Measurements from ENCODE around the gene CLMN. TPM values are rescaled to one million over a fixed set of nuclear protein-coding genes. Genes with fewer than 3 reads are reported as not detected.

Gene CLMN
- total and polyA plus RNA-seq, 2 of the 13 experiments (the other 11 are each of a cell fraction or from before 2014, with no cell fraction given) = 15.1 to 16.7 TPM

- Histone ChIP-seq H3K9me3 (ENCODE audit: low read length) (no peaks in the 10 kb centered on the region), H3K27me3 (ENCODE audit: control insufficient read depth in 1 of 2, insufficient read depth in 2 of 2, low read length in 2 of 2) (peaks cover 2 to 24% of the 10 kb centered on the region in 2 experiments), H3K9ac (ENCODE audit: insufficient read depth, low read depth, low read length) (no peak overlapping the region), H3K27ac (ENCODE audit: extremely low read length, insufficient read depth, low read length) (no peak overlapping the region), H2AFZ (ENCODE audit: low read length) (no peak overlapping the region), H3K4me3 (replicated peaks in 1 of 3; ENCODE audit: insufficient read depth in 1 of 3, low read depth in 2 of 3, low read length in 3 of 3) (no peak overlapping the region), H4K20me1 (ENCODE audit: insufficient read depth, low read length) (no peaks in the 10 kb centered on the region), H3K4me2 (ENCODE audit: low read depth, low read length) (no peak overlapping the region), H3K36me3 (replicated peaks in 1 of 2; ENCODE audit: control insufficient read depth in 1 of 2, insufficient read depth in 2 of 2, low read length in 2 of 2) (no peaks in the 10 kb centered on the region), H3K4me1 (ENCODE audit: insufficient read depth, low read length) (peaks cover 39% of the 10 kb centered on the region), H3K79me2 (ENCODE audit: insufficient read depth, low read length) (no peaks in the 10 kb centered on the region)
- no TSS peak for BruUV-seq (replicated peaks)
- TF ChIP-seq ZNF350 (CRISPR knock-in tag; IDR thresholded peaks at IDR 0.05; ENCODE audit: borderline replicate concordance, low read depth) (no peak), REPIN1 (CRISPR knock-in tag; IDR thresholded peaks at IDR 0.05; ENCODE audit: borderline replicate concordance, low read depth) (no peak), ZNF431 (CRISPR knock-in tag; IDR thresholded peaks at IDR 0.05; ENCODE audit: borderline replicate concordance, low read depth) (no peak), DMTF1 (CRISPR knock-in tag; IDR thresholded peaks at IDR 0.05) (no peak), GTF3A (CRISPR knock-in tag; conservative IDR thresholded peaks at IDR 0.05) (no peak), SKI (IDR thresholded peaks at IDR 0.05; ENCODE audit: partially characterized antibody) (no peak), PREB (CRISPR knock-in tag; IDR thresholded peaks at IDR 0.05) (no peak), TBP (CRISPR knock-in tag; IDR thresholded peaks at IDR 0.05) (no peak), ZNF253 (CRISPR knock-in tag; IDR thresholded peaks at IDR 0.05; ENCODE audit: borderline replicate concordance) (no peak), ZNF337 (CRISPR knock-in tag; IDR thresholded peaks at IDR 0.05; ENCODE audit: borderline replicate concordance, low read depth) (no peak), MTA3 (CRISPR knock-in tag; IDR thresholded peaks at IDR 0.05) (no peak), YY1 (IDR thresholded peaks at IDR 0.05; ENCODE audit: insufficient read depth, insufficient replicate concordance, low read depth, low read length) (no peak), ZNF383 (CRISPR knock-in tag; IDR thresholded peaks at IDR 0.05; ENCODE audit: borderline replicate concordance) (no peak), CHD2 (IDR thresholded peaks at IDR 0.05; ENCODE audit: low read depth, low read length) (no peak), RFX5 (IDR thresholded peaks at IDR 0.05; ENCODE audit: low read depth, low read length) (no peak)
- TF ChIP-seq, protein P1, sequence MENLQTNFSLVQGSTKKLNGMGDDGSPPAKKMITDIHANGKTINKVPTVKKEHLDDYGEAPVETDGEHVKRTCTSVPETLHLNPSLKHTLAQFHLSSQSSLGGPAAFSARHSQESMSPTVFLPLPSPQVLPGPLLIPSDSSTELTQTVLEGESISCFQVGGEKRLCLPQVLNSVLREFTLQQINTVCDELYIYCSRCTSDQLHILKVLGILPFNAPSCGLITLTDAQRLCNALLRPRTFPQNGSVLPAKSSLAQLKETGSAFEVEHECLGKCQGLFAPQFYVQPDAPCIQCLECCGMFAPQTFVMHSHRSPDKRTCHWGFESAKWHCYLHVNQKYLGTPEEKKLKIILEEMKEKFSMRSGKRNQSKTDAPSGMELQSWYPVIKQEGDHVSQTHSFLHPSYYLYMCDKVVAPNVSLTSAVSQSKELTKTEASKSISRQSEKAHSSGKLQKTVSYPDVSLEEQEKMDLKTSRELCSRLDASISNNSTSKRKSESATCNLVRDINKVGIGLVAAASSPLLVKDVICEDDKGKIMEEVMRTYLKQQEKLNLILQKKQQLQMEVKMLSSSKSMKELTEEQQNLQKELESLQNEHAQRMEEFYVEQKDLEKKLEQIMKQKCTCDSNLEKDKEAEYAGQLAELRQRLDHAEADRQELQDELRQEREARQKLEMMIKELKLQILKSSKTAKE (CRISPR knock-in tag; IDR thresholded peaks at IDR 0.05; ENCODE audit: borderline replicate concordance) = no peak
- TF ChIP-seq, protein P2, sequence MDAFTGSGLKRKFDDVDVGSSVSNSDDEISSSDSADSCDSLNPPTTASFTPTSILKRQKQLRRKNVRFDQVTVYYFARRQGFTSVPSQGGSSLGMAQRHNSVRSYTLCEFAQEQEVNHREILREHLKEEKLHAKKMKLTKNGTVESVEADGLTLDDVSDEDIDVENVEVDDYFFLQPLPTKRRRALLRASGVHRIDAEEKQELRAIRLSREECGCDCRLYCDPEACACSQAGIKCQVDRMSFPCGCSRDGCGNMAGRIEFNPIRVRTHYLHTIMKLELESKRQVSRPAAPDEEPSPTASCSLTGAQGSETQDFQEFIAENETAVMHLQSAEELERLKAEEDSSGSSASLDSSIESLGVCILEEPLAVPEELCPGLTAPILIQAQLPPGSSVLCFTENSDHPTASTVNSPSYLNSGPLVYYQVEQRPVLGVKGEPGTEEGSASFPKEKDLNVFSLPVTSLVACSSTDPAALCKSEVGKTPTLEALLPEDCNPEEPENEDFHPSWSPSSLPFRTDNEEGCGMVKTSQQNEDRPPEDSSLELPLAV (CRISPR knock-in tag; conservative IDR thresholded peaks at IDR 0.05; ENCODE audit: low read depth) = no peak
- ChIA-PET POLR2A (no interaction called here), CTCF (ENCODE audit: low intra/inter-chr PET ratio, low total read pairs) (no interaction called here)
- ATAC-seq (no peak), DNase-seq (ENCODE audit: low spot score) (no peak), FAIRE-seq (no peak)
- intact Hi-C loops (cut with micrococcal nuclease; ENCODE audit: unreplicated experiment) = loop anchor here (10.0 kb wide), 1 partner anchor 178 kb away; the partner anchor contains the start of gene DICER1
- in situ Hi-C loops (cut with HindIII; ENCODE audit: extremely low pct_ligation_motif_present, low pct_unique_long_range_greater_than_20kb) = no loop called here
- WGBS (ENCODE audit: low lambda C conversion rate) = 18% methylated on average over 3 of the region's 3 CpGs
These were observed 12.9 kb upstream of the CLMN start for GRCh38 chr14:95332641-95333040.

Data from HepG2 (cell line).